GM18517 (cell line): Measurements from ENCODE around the gene OPRPN.

ENCODE experiments used
- ATAC-seq: cut with Tn5 transposase; IDR thresholded peaks from one replicate; pipeline ENCODE4 v1.9.1; 2021; ENCODE audit warnings: mild to moderate bottlenecking, moderate library complexity; ENCODE audit not compliant: unreplicated experiment

The OPRPN gene, protein sequence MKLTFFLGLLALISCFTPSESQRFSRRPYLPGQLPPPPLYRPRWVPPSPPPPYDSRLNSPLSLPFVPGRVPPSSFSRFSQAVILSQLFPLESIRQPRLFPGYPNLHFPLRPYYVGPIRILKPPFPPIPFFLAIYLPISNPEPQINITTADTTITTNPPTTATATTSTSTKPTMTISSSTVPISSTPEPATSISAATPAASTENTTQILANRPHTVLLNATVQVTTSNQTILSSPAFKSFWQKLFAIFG

DNA sequence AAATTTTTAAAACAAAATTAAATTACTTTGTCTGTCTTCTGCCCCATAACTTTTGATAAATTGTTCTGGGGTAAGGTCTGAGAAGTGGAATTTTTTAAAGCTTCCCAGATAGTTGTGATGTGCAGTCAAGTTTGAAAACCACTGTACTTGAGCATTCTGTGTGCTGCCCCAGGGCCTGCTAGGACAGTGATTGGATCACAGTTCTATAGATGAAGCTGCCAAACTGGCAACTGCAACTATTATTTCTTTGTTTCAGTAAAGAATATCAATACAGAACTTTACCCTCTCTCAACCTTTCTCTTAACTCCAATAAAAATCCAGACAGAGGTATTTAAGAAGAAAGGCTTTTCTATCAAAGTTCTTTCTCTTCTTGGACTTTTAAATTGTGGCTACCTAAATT, at the start of gene OPRPN:
TSS of gene OPRPN (plus strand) at position 361 of the 400 bp plus-strand sequence. CDS start 1,346 bp downstream, outside the sequence.
- ATAC-seq: no peak

DNA sequence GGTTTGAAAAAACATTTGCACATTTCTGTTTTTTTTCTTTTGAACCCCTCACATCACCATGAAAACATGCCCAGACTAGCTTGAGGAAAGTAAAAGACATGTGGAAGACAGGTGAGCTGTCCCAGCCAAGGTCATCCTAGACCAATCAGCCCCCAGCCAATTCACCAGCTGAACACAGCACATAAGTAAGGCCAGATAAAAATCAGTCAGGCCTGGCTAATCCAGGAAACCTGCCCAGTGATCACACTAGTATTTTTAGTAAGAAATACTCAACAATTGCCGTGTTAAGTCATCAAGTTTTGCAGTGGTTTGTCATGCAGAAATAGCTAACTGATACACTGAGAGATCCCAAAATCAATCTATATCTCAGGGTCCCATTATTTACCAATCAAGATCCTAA, 41.6 kb upstream of the OPRPN start:
- ATAC-seq: no peak

- ATAC-seq: no peak
Observed at GRCh38 chr4:70359115-70359661, 38.6 kb upstream of the OPRPN start.

DNA sequence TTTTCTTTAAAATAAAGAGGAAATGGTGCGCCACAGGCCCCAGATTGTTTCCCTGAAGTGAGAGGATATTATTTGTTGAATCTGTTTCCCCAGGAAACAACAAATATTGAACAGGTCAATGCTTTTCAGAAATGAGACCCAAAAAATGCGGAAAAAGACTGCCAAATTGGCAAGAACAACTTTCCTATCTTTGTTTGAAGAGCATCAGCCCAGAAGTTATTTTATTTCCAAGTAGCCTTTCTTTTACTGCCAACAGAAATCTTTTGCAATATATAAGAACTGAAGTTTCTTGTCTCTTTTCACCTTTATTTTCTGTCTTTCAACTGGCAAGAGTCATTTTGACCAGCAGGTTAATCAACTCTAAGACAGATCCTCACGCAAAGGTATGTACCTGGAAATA, 37.3 kb upstream of the OPRPN start, which contains the start of gene SMR3A:
TSS of gene SMR3A (plus strand) at position 301 of the 400 bp plus-strand sequence. CDS start 1,356 bp downstream, outside the sequence.
- ATAC-seq: no peak

GRCh38 chr4:70364002-70364401, 33.7 kb upstream of the OPRPN start:
- no peak for ATAC-seq

- ATAC-seq: no peak
Observed at GRCh38 chr4:70365479-70365878, 32.3 kb upstream of the OPRPN start.

GRCh38 chr4:70367813-70368212, 29.9 kb upstream of the OPRPN start:
- no peak for ATAC-seq

DNA sequence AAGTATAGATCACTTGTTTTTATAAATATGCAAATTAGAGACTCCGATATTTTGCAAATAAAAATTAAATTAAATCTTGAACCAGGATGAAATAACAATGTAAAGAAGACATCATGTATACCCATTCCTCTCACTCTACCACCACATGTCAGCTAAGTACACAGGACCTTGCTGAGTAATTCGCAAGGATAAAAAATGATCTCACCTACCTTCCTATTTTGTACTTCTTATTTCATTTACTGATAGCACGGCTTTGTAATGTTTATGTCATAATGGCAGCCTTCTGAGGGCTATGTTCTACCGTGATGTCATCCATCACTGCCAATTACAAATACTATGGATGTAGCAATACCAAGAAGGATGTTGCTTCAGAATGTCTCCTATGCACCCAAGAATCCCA, 25.8 kb upstream of the OPRPN start:
- no peak for ATAC-seq

DNA sequence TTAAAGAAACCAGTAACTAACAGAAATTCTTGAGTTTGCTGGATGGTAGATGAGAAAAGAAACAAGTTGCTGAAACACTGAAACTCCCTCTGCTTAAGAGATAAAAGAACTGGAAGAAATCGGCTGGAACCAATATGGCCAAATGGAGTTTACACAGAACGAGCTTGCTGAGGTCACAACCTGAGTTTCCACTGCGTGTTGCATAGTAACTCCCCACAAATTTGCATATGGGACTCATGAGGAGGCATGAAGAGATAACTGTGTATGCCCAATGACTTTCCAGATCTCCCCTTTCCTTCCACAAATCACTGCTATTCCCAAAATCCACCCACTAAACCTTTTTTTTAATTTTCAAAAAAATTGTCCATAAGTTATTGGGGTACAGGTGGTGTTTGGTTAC, 25.0 kb upstream of the OPRPN start:
- no peak for ATAC-seq

- ATAC-seq: no peak
Observed at GRCh38 chr4:70380578-70380977, 17.2 kb upstream of the OPRPN start.

DNA sequence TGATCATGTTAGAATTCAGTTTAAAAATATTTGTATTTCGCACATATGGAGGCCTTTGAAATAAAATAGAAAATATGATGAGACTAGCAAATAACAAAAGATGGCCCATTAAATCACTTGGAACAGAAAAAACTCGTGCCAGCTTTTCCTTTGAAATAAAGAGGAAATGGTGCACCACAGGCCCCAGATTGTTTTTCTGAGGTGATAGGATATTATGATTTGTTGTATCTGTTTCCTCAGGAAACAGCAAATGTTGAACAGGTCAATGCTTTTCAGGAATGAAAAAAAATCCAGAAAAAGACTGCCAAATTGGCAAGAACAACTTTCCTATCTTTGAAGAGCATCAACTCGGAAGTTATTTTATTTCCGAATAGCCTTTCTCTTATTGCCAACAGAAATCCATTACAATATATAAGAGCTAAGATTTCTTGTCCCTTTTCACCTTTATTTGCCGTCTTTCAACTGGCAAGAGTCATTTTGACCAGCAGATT, 15.0 kb upstream of the OPRPN start, which contains the start of gene SMR3B:
TSS of gene SMR3B (plus strand) at position 441 of the 491 bp plus-strand sequence. CDS start 1,380 bp downstream, outside the sequence.
- ATAC-seq: no peak

DNA sequence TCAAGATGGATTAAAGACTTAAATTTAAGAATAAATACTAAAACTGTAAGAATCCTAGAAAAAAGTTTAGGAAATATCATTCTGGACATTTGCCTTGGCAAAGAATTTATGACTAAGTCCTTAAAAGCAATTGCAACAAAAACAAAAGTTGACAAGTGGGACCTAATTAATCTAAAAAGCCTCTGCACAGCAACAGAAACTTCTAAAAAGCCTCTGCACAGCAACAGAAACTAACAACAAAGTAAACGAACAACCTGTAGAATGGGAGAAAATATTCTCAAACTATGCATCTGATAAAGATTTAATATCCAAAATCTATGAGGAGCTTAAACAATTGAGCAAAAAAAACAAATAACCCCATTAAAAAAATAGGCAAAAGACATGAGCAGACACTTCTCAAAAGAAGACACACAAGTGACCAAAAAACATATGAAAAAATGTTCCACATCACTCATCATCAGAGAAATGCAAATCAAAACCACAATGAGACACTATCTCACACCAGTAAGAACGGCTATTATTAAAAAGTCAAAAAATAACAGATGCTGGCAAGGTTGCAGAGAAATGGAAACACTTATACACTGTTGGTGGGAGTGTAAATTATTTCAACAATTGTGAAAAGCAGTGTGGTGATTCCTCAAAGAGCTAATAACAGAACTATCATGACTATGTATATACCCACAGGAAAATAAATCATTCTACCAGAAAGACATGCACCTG, 5.5 kb upstream of the OPRPN start:
- ATAC-seq: peak; percentile 70

DNA sequence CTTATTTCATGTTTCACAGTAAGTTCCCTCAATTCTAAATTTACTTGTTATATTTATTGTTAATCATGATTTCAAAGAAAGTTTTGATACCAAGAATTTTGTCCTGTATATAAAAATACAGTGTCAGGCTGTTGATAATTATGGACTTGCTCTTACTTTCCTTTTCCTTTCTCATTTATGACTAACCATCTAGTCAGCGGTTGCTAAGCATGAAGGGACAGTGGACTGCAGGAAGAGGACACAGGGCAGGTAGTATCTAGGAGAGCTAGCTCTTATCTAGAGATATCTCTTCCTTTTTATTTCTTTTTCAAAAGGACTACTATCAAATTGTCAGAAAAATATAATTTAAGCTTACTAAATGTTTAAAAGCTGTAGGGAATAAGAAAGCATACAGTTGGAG, 1.6 kb downstream of the OPRPN start:
- ATAC-seq: no peak

DNA sequence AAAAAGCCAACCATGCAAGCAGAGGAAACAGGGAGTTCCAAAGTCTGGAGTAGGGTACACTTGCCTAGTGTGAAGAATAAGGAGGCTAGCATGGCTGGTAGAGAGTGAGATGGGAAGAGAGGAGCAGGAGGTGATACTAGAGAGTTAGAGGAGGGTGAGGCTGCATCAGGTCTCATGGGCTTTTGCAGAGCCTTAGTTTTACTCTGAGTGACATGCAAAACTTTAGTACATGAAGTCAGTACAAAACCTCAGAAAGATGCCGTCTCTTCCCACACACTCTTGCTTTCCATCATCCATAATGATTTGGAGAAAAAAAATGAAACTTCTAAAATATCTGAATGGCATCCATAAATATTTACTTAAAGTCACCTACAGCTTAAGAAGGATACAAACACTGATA, 5.0 kb downstream of the OPRPN start:
- no peak for ATAC-seq

DNA sequence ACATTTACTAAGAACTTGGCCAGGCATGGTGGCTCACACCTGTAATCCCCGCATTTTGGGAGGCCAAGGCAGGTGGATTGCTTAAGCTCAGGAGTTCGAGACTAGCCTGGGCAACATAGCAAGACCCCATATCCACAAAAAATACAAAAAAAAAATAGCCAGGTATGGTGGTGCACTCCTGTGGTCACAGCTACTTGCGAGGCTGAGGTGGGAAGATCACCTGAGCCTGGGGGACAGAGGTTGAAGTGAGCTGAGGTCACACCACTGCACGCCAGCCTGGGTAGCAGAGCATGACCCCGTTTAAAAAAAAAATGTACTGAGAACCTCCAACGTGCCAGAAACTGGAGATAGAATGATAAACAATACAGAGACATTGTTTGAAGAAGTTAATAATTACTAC, 8.0 kb downstream of the OPRPN start:
- ATAC-seq: no peak

DNA sequence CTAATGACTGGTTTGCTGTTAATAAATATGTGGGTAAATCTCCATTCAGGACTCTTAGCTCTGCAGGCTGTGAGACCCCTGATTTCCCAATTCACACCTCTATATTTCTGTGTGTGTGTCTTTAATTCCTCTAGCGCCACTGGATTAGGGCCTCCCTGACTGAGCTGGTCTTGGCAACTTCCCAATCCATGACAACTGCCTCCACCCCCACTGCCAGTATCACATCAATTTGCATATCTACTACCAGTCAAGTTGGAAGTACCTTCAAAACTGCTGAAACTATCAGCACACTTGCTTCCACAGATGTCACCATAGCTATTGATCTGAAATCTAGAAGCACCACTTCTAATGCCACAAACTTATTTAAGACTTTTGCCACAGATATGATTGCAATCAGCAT, 27.6 kb downstream of the OPRPN start:
- ATAC-seq: no peak

GRCh38 chr4:70426789-70427188, 29.0 kb downstream of the OPRPN start:
- no peak for ATAC-seq

DNA sequence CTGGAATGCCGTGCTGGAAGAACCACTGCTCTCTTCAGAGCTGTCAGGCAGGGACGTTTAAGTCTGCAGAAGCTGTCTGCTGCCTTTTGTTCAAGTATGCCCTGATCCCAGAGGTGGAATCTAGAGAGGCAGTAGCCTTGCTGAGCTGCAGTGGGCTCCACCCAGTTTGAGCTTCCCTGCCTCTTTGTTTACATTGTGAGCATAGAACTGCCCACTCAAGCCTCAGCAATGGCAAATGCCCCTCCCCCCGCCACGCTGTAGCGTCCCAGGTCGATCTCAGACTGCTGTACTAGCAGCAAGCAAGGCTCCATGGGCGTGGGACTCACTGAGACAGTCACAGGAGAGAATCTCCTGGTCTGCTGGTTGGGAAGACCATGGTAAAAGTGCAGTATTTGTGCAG, 39.5 kb downstream of the OPRPN start:
- ATAC-seq: no peak

DNA sequence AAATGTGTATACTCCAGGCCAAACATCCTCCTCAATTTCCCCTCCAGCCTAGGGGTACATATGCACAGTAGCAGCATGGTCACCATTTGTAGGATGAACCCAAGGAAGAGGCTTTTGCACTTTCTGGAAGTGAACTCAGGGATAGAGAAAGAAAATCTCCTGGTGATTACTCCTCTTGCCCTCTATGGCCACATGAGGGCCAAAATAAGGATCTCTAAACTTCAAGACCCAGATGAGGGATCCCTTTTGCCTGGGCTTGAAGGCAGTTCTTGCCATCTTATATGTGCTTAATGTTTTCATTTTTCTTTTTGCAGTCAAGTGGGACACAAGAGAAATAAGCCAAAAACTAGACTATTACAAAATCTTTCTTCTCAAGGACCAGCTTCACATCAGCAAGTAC, 44.7 kb downstream of the OPRPN start:
- no peak for ATAC-seq

DNA sequence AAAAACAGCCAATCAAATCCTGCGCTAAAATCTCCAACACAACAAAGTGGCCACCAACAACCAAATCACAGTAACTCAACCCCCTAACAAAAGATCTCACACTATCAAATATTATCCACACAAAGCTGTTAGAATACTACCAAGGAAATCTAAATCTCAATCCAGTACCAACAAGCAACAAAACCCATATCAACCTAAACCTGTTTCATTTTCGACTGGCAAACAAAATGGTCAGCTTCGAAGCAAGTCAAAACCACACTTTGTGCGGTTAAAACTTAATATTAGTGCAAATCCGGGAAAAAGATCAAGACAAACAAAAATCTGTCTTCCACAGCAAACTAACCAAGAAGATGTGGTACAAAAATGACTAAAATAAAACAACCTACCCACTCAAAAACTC, 45.6 kb downstream of the OPRPN start:
- ATAC-seq: no peak

- ATAC-seq: peak; percentile 53
Observed at GRCh38 chr4:70449220-70449619, 51.5 kb downstream of the OPRPN start.

DNA sequence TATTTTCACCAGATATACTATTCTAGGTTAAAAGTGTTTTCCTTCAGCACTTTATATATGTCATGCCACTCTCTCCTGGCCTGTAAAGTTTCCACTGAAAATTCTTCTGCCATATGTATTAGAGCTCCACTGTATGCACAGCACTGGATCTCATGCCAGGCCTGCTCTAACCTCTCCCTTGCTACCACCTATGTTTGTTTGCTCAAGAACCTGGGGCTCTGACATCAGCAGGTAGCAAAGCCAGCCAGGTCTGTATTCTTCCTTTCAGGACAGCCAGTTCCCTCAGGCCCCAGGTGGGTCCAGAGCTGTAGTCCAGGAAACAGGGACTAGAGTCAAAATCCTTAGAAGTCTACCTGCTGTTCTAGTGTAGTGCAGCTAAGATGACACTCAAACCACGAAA, 55.2 kb downstream of the OPRPN start:
- no peak for ATAC-seq
